Forelimb muscle (tissue), 1 donor: Measurements from ENCODE around the gene ABI3BP. TPM values are rescaled to one million over a fixed set of nuclear protein-coding genes. Genes with fewer than 3 reads are reported as not detected.
A peak's percentile ranks its signal among the peaks of the same experiment; 100 is the strongest.
"Not testable (repeated sequence)": the region's sequence is repeated elsewhere in the genome, so short reads cannot be mapped to it uniquely, and the experiment has no call there.

Experiments
- DNase-seq: peaks from one replicate; pipeline ENCODE4 v3.0.0-alpha.2; 2013; ENCODE audit warnings: low read depth
- polyA plus RNA-seq: library from polyadenylated mRNA; unstranded; fragments of 120-200 nt; gene quantifications from one replicate; pipeline ENCODE4 v1.2.1, GENCODE V29; 2013; ENCODE audit not compliant: insufficient read length

The ABI3BP gene
- 265 TPM for polyA plus RNA-seq

- peak; percentile 86 for DNase-seq
These were observed at the start of gene ABI3BP for GRCh38 chr3:100993309-100993708. TSS of gene ABI3BP (minus strand) at chr3:100993421. CDS start at chr3:100993384, 37 bp downstream.

- DNase-seq = no peak
These were observed 46.1 kb upstream of the ABI3BP start for GRCh38 chr3:101039285-101039684.

GRCh38 chr3:101038880-101039279 lies 45.7 kb upstream of the ABI3BP start:
- DNase-seq = no peak

- DNase-seq = no peak
These were observed 45.2 kb upstream of the ABI3BP start for GRCh38 chr3:101038393-101038792.

- no peak for DNase-seq
These were observed 44.4 kb upstream of the ABI3BP start for GRCh38 chr3:101037613-101038012.

DNA sequence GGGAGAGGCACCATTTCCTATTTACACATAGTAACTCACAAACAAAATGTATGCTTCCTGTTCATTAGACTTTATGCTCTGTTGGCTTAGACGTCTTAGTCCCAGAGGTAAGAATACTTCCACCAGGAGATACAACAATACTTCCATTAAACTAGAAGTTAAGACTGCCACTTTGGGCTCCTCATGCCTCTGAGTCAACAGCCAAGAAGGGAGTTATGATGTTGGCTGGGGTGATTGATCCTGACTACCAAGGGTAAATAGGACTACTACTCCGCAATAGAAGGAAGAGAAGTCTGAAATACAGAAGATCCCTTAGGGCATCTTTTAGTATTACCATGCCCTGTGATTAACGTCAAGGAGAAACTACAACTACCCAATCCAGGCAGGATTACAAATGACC lies 43.5 kb upstream of the ABI3BP start:
- no peak for DNase-seq

DNA sequence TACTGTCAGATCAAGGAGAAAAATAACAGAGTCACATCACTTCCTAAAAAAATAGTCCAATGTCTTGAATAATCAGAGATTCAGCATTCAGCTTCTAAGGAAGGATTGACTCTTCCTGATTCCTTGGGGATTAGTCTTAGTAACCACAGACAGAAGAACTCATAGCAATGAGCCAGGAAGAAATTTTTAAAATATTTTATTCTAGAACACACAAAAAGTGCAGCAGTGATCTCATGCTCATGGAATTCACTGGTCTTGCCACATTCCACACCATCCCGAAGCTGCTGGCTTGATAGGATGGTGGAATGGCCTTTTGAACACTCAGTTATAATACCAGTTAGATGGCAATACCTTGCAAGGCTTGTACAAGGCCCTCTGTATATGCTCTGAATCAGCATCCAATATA lies 43.0 kb upstream of the ABI3BP start:
- DNase-seq = no peak

- DNase-seq = no peak
These were observed 34.1 kb upstream of the ABI3BP start for GRCh38 chr3:101027286-101027685.

GRCh38 chr3:101026881-101027280 lies 33.7 kb upstream of the ABI3BP start:
- no peak for DNase-seq

DNA sequence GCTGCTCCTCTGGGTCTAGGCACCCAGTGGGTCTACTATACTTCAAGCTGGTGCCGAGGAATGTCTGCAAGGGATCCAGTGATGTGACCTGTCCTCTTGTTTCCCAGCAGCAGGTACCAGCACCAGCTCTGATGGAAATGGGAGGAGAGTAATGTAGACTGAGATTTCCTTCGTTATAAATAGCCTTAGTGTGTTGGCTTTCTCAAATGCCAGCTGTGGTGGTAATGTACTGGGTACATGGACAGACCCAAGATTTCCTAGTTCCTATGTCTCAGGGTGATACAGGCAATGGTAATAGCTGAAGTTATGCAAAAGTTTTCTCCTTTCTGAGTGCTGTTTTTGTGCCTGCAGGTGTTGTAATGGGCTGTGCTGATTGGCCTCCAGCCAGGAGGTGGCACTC lies 33.0 kb upstream of the ABI3BP start:
- DNase-seq = no peak

DNA sequence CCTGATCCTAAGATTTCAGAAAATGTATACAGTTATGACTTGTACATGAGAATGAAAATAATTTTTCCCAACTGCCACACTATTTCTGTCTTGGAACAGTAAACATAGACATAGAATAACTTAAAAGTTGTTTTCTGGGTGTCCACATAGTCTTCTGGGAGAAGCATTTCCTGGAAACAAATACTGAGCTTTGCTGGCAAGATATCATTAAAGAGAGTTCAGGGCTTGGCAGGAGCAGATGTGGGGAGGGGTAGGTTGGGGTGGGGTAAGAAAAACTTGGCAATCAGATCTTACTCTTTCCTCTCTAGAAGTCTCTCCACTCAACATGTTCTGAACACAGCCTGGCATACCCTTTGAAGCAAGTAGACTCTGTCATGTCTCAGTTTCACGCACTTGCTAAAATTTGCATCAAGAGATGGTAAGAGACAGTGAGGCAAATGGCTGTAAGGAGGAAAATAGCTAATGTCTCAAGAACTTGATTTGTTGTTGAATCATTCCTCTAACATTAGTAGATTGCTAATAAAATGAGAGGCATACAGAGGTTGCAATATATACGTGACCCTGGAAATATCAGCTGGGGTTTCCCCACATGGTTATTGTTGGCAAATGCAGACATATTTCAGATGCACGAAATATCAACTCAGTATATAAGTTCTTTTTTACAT lies 27.3 kb upstream of the ABI3BP start:
- no peak for DNase-seq

- peak; percentile 82 for DNase-seq
These were observed 23.8 kb upstream of the ABI3BP start for GRCh38 chr3:101017017-101017416.

DNA sequence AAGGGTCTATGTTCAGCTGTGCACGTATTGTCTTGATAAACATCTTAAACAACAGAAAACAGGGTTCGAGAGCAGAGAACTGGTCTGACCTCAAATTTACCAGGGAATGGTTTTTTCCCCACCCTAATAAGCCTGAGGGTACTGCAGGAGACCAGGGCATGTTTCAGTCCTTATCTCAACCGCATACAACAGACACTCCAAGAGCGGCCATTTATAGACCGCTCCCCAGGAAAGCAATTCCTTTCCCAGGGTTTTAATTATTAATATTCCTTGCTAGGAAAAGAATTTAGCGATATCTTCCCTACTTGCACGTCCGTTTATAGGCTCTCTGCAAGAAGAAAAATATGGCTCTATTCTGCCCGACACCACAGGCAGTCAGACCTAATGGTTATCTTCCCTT lies 19.1 kb upstream of the ABI3BP start:
- DNase-seq = not testable (repeated sequence)

DNA sequence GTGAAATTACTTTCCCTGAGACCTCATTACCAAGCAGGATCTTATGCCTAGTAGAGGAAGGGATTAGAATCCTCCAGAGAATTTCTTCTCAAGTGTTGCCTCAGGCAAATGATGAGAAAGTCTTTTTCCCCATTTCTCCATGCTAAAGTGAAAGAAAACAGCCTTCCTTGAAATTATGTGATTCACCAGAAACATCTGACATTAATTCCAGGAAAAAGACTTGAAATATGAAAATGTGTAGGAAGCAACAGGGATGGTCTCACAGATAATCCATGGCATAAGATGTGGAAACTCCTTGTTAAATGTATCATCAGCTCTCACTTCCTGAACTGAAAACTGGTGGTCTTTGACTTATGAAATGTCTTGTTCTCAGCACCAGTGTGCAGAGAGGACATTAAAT lies 17.9 kb upstream of the ABI3BP start:
- no peak for DNase-seq

- DNase-seq = no peak
These were observed 17.1 kb upstream of the ABI3BP start for GRCh38 chr3:101010296-101010695.

DNA sequence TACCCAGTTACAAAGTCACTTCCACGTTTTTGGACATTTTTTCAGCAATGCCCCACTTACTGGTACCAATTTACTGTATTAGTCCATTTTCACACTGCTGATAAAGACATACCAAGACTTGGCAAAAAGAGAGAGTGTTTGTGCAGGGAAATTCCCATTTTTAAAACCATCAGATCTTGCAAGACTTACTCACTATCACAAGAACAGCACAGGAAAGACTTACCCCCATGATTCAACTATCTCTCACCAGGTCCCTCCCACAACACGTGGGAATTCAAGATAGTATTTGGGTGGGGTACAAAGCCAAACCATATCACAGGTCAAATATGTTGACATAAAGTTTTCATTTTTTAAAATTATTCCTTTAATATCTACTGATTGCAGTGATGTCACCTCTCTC lies 16.2 kb upstream of the ABI3BP start:
- no peak for DNase-seq

GRCh38 chr3:100999160-100999559 lies 5.9 kb upstream of the ABI3BP start:
- no peak for DNase-seq

- DNase-seq = no peak
These were observed 1.6 kb upstream of the ABI3BP start for GRCh38 chr3:100994809-100995208.

DNA sequence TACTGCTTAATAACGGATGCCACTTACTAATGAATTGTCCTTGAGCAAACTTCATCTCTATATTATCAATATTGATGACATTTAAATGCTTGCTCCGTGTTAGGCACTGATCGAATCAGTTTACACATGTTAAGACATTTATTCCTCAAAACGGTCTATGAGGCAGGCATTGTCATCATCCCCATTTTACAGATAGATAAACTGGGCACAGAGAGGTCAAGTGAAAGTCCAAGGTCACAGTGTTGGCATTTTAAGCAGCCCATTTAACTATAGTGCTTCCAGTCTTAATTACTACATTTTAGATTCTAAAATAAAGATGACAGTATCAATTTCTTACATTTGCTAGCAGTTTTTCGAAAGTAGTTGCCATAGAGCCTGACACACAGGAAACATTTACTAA lies 966 bp upstream of the ABI3BP start:
- no peak for DNase-seq

GRCh38 chr3:100992231-100993012 lies 799 bp downstream of the ABI3BP start:
- DNase-seq = no peak

GRCh38 chr3:100988080-100988479 lies 5.1 kb downstream of the ABI3BP start:
- DNase-seq = no peak

DNA sequence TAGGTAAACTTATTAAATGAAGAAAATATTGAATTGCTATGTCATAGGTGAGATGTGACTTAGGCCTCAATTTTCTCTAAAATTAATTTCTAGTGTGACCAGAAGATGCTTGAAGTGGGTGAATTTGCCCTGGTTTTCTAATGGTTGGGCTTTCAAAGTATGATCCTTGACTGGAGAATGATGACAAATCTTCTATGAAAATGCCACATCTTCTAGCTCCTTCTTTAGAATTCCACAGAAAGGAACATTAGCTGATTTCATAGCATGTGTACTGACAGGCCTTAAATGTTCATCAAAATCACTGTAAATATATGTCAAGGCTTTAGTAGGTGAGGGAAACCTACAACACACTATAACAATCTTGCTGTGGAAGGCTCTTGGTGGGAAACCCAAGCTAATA lies 8.9 kb downstream of the ABI3BP start:
- DNase-seq = no peak

DNA sequence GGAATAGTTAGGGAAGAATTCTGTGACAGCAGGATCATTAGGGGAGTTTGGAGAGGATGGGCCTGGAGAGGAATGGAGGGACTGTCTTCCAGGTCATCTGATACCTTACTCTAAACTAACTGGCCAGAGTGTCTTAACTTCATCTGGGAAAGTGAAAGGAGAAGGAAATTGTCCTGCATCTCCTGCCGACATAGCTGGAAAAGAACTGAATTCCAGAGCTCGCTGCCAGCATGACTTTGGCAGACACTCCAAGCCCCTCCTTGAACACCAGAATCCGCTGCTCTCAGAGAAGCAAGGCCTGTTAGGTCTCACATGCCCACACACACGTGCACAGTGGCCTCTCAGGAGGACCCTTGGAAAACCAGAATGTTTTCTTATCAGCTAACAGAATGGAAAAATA lies 10.5 kb downstream of the ABI3BP start:
- no peak for DNase-seq
